Hematopoietic multipotent progenitor cell treated with erythropoietin and hydrocortisone succinate and interleukin-3 and kit ligand, for 17 days (in vitro differentiated cells): ENCODE measurements around the gene ERBB3.
A peak's percentile ranks its signal among the peaks of the same experiment; 100 is the strongest.
"Not testable (repeated sequence)": the region's sequence is repeated elsewhere in the genome, so short reads cannot be mapped to it uniquely, and the experiment has no call there.

Experiments
- DNase-seq: peaks from one replicate; pipeline ENCODE4 v3.0.0-alpha.2; 2015; ENCODE audit warnings: low spot score

ERBB3 gene

GRCh38 chr12:56116267-56117081 is 36.5 kb downstream of the ERBB3 start, which contains the start of gene RPL41:
Gene RPL41 (plus strand): TSS chr12:56116633.
- DNase-seq, result peak; percentile 98

- not testable (repeated sequence) for DNase-seq
Observed at GRCh38 chr12:56117082-56117706, 37.2 kb downstream of the ERBB3 start.

GRCh38 chr12:56117778-56118687 is 38.1 kb downstream of the ERBB3 start, which contains the start of gene ZC3H10:
Gene ZC3H10 (plus strand): TSS chr12:56118266. CDS start chr12:56120563, 2,297 bp downstream.
- peak; percentile 99 for DNase-seq

GRCh38 chr12:56118688-56119357 is 38.9 kb downstream of the ERBB3 start:
- no peak for DNase-seq

GRCh38 chr12:56119361-56119796 is 39.4 kb downstream of the ERBB3 start:
- peak; percentile 88 for DNase-seq

- no peak for DNase-seq
Observed at GRCh38 chr12:56120158-56120846, 40.3 kb downstream of the ERBB3 start.

GRCh38 chr12:56121204-56121870 is 41.4 kb downstream of the ERBB3 start:
- DNase-seq, result no peak

- DNase-seq, result no peak
Observed at GRCh38 chr12:56122637-56123036, 42.7 kb downstream of the ERBB3 start.

GRCh38 chr12:56124133-56124532 is 44.2 kb downstream of the ERBB3 start:
- DNase-seq, result peak; percentile 29

GRCh38 chr12:56126732-56127239 is 46.8 kb downstream of the ERBB3 start:
- DNase-seq, result peak; percentile 69

GRCh38 chr12:56127485-56127887 is 47.5 kb downstream of the ERBB3 start:
- DNase-seq, result no peak

GRCh38 chr12:56127888-56128669 is 48.1 kb downstream of the ERBB3 start, which contains the start of gene ESYT1:
Gene ESYT1 (plus strand): TSS chr12:56128267. CDS start chr12:56128320, 53 bp downstream.
- peak; percentile 97 for DNase-seq

GRCh38 chr12:56128670-56129205 is 48.8 kb downstream of the ERBB3 start:
- DNase-seq, result no peak

GRCh38 chr12:56129206-56129941 is 49.4 kb downstream of the ERBB3 start:
- peak; percentile 48 for DNase-seq

GRCh38 chr12:56129942-56130495 is 50.1 kb downstream of the ERBB3 start:
- DNase-seq, result no peak

GRCh38 chr12:56130876-56131275 is 50.9 kb downstream of the ERBB3 start:
- no peak for DNase-seq

- DNase-seq, result no peak
Observed at GRCh38 chr12:56134897-56135296, 54.9 kb downstream of the ERBB3 start.
